ENCODE results near the gene SPTBN4. TPM values are rescaled to one million over a fixed set of nuclear protein-coding genes. Genes with fewer than 3 reads are reported as not detected.

SPTBN4 gene
- total RNA-seq, 1 donor from 2014 or later, result 1.5 TPM

GRCh38 chr19:40549007-40549708, 82.4 kb downstream of the SPTBN4 start:
- intact Hi-C loops (cut with DNase I), result no loop called here
- Histone ChIP-seq H3K4me1 (no peaks in the 10 kb centered on the region), H3K9me3 (no peaks in the 10 kb centered on the region), H3K4me3 (no peak overlapping the region), H3K36me3 (no peaks in the 10 kb centered on the region), H3K27ac (no peak overlapping the region), H3K27me3 (peaks cover 48% of the 10 kb centered on the region)
- peak; percentile 92 for ATAC-seq
- peak; percentile 47 for TF ChIP-seq CTCF (IDR thresholded peaks at IDR 0.05)
- DNase-seq, result peak; percentile 84

GRCh38 chr19:40550951-40551350, 84.2 kb downstream of the SPTBN4 start:
- H3K9me3 ChIP-seq, result no peaks in the 10 kb centered on the region
- no peak overlapping the region for H3K27ac ChIP-seq
- no peak for TF ChIP-seq CTCF (IDR thresholded peaks at IDR 0.05)
- DNase-seq (no peak), ATAC-seq (no peak)
- H3K4me1 ChIP-seq, result no peaks in the 10 kb centered on the region
- H3K27me3 ChIP-seq, result peaks cover 57% of the 10 kb centered on the region
- H3K4me3 ChIP-seq, result no peak overlapping the region
- intact Hi-C loops (cut with DNase I), result no loop called here
- H3K36me3 ChIP-seq, result no peaks in the 10 kb centered on the region

GRCh38 chr19:40552848-40553247, 86.0 kb downstream of the SPTBN4 start:
- H3K27me3 ChIP-seq, result peaks cover 57% of the 10 kb centered on the region
- TF ChIP-seq CTCF (IDR thresholded peaks at IDR 0.05), result no peak
- ATAC-seq, result no peak
- intact Hi-C loops (cut with DNase I), result no loop called here
- H3K27ac ChIP-seq, result no peak overlapping the region
- no peak overlapping the region for H3K4me3 ChIP-seq
- H3K36me3 ChIP-seq, result no peaks in the 10 kb centered on the region
- H3K9me3 ChIP-seq, result no peaks in the 10 kb centered on the region
- no peak for DNase-seq
- no peaks in the 10 kb centered on the region for H3K4me1 ChIP-seq

GRCh38 chr19:40553885-40554857, 87.4 kb downstream of the SPTBN4 start:
- peak; percentile 28 for ATAC-seq
- DNase-seq, result no peak
- Histone ChIP-seq H3K36me3 (no peaks in the 10 kb centered on the region), H3K4me3 (no peak overlapping the region), H3K27ac (no peak overlapping the region), H3K4me1 (no peaks in the 10 kb centered on the region), H3K9me3 (no peaks in the 10 kb centered on the region), H3K27me3 (peaks cover 50% of the 10 kb centered on the region)
- intact Hi-C loops (cut with DNase I), result no loop called here
- no peak for TF ChIP-seq CTCF (IDR thresholded peaks at IDR 0.05)

- H3K4me1 ChIP-seq, result no peaks in the 10 kb centered on the region
- no peak overlapping the region for H3K27ac ChIP-seq
- H3K36me3 ChIP-seq, result no peaks in the 10 kb centered on the region
- no peak for TF ChIP-seq CTCF (IDR thresholded peaks at IDR 0.05)
- ATAC-seq, result no peak
- H3K9me3 ChIP-seq, result no peaks in the 10 kb centered on the region
- DNase-seq, result no peak
- intact Hi-C loops (cut with DNase I), result no loop called here
- peaks cover 37% of the 10 kb centered on the region for H3K27me3 ChIP-seq
- H3K4me3 ChIP-seq, result no peak overlapping the region
Observed at GRCh38 chr19:40555978-40556689, 89.3 kb downstream of the SPTBN4 start.
